NCI-H2029 treated with DMSO at 0.1 percent for 48 hours (cell line): ENCODE results near the gene DMAC2L.
A peak's percentile ranks its signal among the peaks of the same experiment; 100 is the strongest.
"Not testable (repeated sequence)": the region's sequence is repeated elsewhere in the genome, so short reads cannot be mapped to it uniquely, and the experiment has no call there.

Experiments
- DNase-seq: peaks from one replicate; lab custom pipeline; 2025; lab: John Stamatoyannopoulos, UW

Gene DMAC2L, protein sequence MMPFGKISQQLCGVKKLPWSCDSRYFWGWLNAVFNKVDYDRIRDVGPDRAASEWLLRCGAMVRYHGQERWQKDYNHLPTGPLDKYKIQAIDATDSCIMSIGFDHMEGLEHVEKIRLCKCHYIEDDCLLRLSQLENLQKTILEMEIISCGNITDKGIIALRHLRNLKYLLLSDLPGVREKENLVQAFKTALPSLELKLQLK

DNA sequence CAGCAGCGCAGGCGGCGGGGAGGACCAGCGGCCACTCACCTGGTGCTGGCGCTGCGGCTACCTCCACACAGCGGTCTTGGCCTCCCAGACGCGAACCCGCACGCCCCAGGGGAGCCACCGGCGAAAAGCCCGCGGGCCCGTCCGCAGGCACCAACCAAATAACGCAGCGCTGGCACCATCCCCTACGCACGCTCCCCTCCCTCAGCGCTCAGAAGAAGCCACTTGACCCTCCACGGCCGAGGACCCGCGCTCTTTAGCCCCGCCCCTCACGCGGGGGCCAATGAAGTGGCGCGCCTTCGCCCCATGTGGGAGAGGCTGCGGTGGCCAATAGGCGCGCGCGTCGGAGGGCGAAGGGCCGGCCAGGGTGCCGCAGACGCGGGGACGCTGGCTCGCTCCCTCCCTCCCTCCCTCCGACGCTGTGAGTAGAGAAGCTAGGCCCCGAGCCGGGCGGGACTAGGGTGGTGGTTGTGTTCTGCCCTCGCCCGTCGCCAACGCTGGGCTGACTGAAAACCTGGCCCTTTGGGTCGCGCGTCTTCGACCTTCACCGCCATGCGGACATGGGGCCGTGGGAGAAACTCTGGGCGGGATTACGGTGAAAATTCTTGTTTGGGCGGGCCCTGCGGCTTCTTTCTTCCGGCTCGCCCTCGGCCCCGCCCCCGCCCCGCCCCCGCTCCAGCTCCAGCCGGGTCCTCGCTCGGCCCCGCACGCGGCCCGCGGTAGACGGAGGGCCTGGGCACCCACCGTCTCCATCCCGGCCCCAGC is at the start of gene DMAC2L, which contains the start of gene L2HGDH:
Gene DMAC2L (plus strand): TSS at position 353 of the 762 bp plus-strand sequence. CDS start 9,164 bp downstream, outside the sequence.
Gene L2HGDH (minus strand): TSS at position 258 of the 762 bp plus-strand sequence. CDS start 79 bp downstream, at position 179.
- peak; percentile 97 for DNase-seq

GRCh38 chr14:50262865-50263264 is 49.3 kb upstream of the DMAC2L start:
- DNase-seq, result no peak

- no peak for DNase-seq
These were observed 48.8 kb upstream of the DMAC2L start for GRCh38 chr14:50263321-50263720.

DNA sequence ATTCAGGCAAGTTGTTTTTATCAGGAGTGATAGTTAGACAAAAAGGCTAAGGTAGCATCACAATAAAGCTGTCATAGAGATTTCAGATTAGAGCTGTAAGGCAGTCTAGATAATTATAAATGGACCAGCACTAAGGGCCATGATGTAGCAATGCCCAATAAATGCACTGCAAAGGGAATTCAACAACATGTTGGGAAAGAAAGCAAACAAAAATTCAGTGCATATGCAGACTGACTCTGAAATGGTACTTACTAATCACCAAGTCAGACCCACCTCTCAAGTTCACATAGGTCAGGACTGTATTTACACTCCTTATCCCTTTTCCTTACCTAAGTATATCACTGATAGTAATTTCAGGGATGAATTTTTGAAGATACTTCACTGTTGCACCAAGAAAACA is 47.1 kb upstream of the DMAC2L start:
- no peak for DNase-seq

DNA sequence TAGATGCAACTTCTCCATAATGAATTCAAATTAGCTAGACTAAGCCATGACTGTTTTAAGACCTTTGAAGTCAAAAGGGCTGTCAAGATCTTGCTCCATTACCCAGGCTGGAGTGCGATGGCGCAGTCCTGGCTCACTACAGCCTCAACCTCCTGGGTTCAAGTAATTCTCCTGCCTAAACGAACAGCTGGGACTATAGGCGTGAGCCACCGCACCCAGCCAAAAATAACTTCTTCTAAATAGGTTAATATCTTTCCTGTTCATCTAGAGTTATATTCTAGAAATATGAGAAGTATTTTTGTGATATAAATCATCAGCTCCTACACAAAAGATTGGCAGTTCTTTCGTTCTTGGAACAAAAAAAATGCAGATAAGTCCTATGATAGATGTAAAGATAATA is 41.2 kb upstream of the DMAC2L start:
- DNase-seq, result no peak

GRCh38 chr14:50272498-50272897 is 39.6 kb upstream of the DMAC2L start:
- no peak for DNase-seq

- DNase-seq, result no peak
These were observed 26.3 kb upstream of the DMAC2L start for GRCh38 chr14:50285861-50286260.

DNA sequence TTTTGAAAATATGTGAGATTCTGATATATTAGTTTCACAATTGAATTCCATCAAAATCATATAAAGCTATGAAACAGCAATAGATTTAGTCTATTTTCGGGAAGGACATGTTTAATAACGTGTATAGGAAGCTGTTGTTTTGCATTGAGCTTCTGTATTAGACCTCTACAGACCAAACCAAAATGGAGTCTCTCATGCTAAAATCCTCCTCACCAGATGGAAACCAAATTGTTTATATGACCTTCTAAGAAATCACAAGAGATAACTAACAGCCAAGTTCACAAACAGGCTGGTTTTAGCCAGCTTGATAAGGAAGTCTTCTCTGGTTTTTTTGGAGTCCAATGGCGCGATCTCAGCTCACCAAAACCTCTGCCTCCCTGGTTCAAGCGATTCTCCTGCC is 24.0 kb upstream of the DMAC2L start:
- DNase-seq, result no peak

DNA sequence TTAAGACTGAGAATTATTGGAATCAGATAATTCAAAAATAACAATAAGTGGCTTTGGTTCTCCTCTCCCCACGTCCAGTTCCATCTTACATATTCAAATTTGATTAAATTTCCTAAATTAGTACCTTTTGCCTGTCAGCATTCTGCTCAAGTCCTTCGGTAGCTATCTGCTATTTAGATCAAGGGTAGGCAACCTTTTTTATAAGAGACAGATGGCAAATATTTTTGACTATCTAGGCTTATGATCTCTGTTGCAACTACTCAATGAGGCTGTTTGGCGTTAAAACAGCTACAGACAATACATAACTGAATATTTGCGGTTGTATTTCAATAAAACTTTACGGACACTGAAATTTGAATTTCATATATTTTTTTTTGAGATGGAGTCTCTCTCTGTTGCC is 21.8 kb upstream of the DMAC2L start:
- DNase-seq, result no peak

GRCh38 chr14:50299585-50299984 is 12.5 kb upstream of the DMAC2L start:
- no peak for DNase-seq

- no peak for DNase-seq
These were observed 10.2 kb upstream of the DMAC2L start for GRCh38 chr14:50301914-50302313.

GRCh38 chr14:50303744-50304471 is 8.2 kb upstream of the DMAC2L start:
- DNase-seq, result no peak

GRCh38 chr14:50308363-50308915 is 3.7 kb upstream of the DMAC2L start:
- no peak for DNase-seq

DNA sequence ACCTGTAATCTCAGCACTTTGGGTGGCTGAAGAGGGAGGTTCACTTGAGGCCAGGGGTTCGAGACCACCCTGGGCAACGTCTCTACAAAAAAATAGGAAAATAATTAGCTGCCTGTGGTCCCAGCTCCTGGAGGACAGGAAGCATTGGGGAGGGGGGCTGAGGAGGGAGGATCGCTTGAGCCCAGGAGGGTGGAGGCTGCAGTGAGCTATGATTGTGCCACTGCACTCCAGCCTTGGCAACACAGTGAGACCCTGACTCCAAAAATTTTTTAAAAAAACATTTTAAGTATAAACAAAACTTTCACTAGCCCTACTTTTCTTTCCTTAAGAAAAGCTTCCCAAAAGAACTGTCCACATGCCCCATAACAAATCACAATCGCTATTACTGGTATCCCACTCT is 1.7 kb upstream of the DMAC2L start:
- no peak for DNase-seq

DNA sequence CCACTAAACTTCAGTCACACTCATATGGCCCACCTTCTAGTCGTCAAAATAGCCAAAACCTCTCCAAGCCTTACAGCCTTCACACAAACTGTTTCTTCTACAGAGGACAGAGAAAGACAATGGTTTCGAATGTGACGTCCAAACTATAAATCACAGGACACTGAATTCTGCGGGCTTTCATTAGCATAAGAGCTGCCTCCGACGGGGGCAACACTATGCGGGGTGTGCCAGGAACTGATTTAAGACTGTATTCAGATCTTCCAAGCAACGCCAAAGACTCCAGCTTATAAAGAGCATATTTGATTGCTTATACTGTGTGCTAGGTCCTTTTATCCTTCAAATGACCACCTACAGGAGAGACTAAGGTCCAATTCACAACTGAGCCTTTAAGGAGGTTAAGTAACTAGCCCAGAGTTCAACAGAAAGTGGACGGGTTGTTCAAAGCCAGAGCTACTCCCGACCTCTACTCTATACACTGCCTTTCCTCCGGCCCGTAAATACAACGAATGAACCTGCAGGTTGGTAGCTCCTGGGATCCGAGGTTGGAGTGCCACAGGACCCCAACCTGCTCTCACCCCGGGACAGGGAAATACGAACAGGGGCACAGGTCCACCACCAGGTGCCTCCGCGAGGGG is 670 bp upstream of the DMAC2L start:
- peak; percentile 78 for DNase-seq

- DNase-seq, result peak; percentile 44
These were observed 570 bp downstream of the DMAC2L start for GRCh38 chr14:50312734-50313054.

- not testable (repeated sequence) for DNase-seq
These were observed 2.0 kb downstream of the DMAC2L start for GRCh38 chr14:50314098-50314497.

- peak; percentile 30 for DNase-seq
These were observed 6.0 kb downstream of the DMAC2L start for GRCh38 chr14:50318031-50318626.

GRCh38 chr14:50319293-50319692 is 7.2 kb downstream of the DMAC2L start:
- DNase-seq, result no peak

DNA sequence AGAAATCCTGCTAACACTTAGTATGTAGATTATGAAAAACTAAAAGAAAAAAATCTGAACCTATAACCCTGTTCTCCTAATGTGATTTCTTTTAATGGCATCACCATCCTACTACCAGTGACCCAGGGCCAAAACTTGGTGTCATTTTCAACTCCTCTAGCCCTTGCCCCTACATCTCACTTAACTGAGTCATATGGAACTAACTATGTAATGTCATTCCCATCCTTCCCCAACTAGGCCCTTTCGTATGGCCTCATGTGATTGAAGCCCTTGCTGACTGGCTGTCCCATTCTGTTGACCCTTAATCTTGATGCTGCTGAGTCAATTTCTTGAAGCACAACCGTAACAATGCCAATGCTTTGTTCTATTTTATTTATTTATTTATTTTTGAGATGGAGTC is 7.6 kb downstream of the DMAC2L start:
- DNase-seq, result no peak

DNA sequence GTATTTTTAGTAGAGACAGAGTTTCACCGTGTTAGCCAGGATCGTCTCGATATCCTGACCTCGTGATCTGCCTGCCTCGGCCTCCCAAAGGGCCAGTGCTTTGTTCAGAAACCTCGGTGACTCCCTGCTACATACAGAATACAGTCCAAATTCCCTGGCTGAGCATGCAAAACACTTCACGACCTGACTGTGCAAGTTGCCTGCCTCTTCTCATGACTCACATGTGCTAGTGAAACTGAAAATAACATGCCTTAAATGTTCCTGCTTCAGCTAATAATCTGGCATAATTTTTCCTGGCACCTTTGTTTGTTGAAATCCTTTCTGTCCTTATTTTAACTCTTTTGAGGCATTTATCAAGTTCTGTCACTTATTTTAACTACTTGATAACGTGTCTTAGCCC is 8.2 kb downstream of the DMAC2L start:
- no peak for DNase-seq
